GM23248 (cell line): ENCODE results near the gene ADIPOR2. TPM values are rescaled to one million over a fixed set of nuclear protein-coding genes. Genes with fewer than 3 reads are reported as not detected.

Experiments
- DNase-seq: peaks from one replicate; pipeline ENCODE4 v3.0.0-alpha.2; 2015
- H2AFZ ChIP-seq: fragments of 200-600 bp; sonication (generic); 2 replicates; pipeline ENCODE4 v1.6.1; 2016; ENCODE audit warnings: antibody characterized with exemption
- H3F3A ChIP-seq: fragments of 200-600 bp; sonication (generic); 2 replicates; pipeline ENCODE4 v1.6.1; 2016; ENCODE audit warnings: mild to moderate bottlenecking, antibody characterized with exemption, mixed run types; ENCODE audit not compliant: insufficient read depth
- H3K27ac ChIP-seq: fragments of 200-600 bp; sonication (generic); 2 replicates; pipeline ENCODE4 v1.5.1; 2016; ENCODE audit warnings: mild to moderate bottlenecking
- H3K27me3 ChIP-seq: fragments of 200-600 bp; sonication (generic); replicated peaks from 2 replicates; pipeline ENCODE4 v1.6.1; 2016; ENCODE audit warnings: mild to moderate bottlenecking; ENCODE audit not compliant: insufficient read depth
- H3K36me3 ChIP-seq: fragments of 200-600 bp; sonication (generic); 2 replicates; pipeline ENCODE4 v1.6.1; 2016; ENCODE audit warnings: low read depth, mild to moderate bottlenecking
- H3K4me1 ChIP-seq: fragments of 200-600 bp; sonication (generic); 2 replicates; pipeline ENCODE4 v1.6.1; 2016; ENCODE audit warnings: mild to moderate bottlenecking; ENCODE audit not compliant: insufficient read depth
- H3K4me2 ChIP-seq: fragments of 200-600 bp; sonication (generic); one replicate; pipeline ENCODE4 v1.6.1; 2016; ENCODE audit warnings: mild to moderate bottlenecking; ENCODE audit not compliant: unreplicated experiment
- H3K4me3 ChIP-seq: fragments of 200-600 bp; sonication (generic); 2 replicates; pipeline ENCODE4 v1.5.1; 2016; ENCODE audit warnings: mild to moderate bottlenecking
- H3K79me2 ChIP-seq: fragments of 200-600 bp; sonication (generic); 2 replicates; pipeline ENCODE4 v1.6.1; 2016; ENCODE audit warnings: mild to moderate bottlenecking; ENCODE audit not compliant: insufficient read depth
- H3K9ac ChIP-seq: fragments of 200-600 bp; sonication (generic); 2 replicates; pipeline ENCODE4 v1.6.1; 2016; ENCODE audit warnings: mild to moderate bottlenecking
- H3K9me2 ChIP-seq: fragments of 200-600 bp; sonication (generic); 2 replicates; pipeline ENCODE4 v1.6.1; 2016; ENCODE audit warnings: mixed run types, mild to moderate bottlenecking, moderate library complexity; ENCODE audit not compliant: insufficient read depth
- H3K9me3 ChIP-seq: fragments of 200-600 bp; sonication (generic); one replicate; pipeline ENCODE4 v1.6.1; 2017; ENCODE audit warnings: low read depth
- H4K20me1 ChIP-seq: fragments of 200-600 bp; sonication (generic); 2 replicates; pipeline ENCODE4 v1.6.0; 2016; ENCODE audit not compliant: insufficient read depth
- EZH2 ChIP-seq: fragments of 200-600 bp; sonication (generic); IDR thresholded peaks from 2 replicates; pipeline ENCODE4 v1.6.1; 2018; ENCODE audit warnings: antibody characterized with exemption, mild to moderate bottlenecking; ENCODE audit not compliant: insufficient read depth, poor library complexity, severe bottlenecking
- EZH2phosphoT487 ChIP-seq: fragments of 200-600 bp; sonication (generic); IDR thresholded peaks from 2 replicates; pipeline ENCODE4 v1.6.1; 2018; ENCODE audit warnings: antibody characterized with exemption, moderate library complexity, mild to moderate bottlenecking, low read depth; ENCODE audit not compliant: insufficient read depth
- WGBS, 2 experiments: methylation state at CpG; one replicate each; pipeline ENCODE4 v1.1.6; 2015 to 2017; ENCODE audit warnings: low lambda C conversion rate in 2 of 2, low coverage in 1 of 2; ENCODE audit errors: missing lambda C conversion rate in 2 of 2; 5-methylcytosine and 5-hydroxymethylcytosine counted together
- in situ Hi-C: fragments of 300-500 bp; cut with MboI; formaldehyde crosslinking; loops from 2 replicates; pipeline ENCODE4 v1.15.0; 2020
- polyA plus RNA-seq: library from polyadenylated mRNA; unstranded; fragments of >200 nt; fragmentation: Nextera tagmentation; extraction: Ambion mirVana; gene quantifications from 2 replicates; pipeline ENCODE4 v1.2.1, GENCODE V29; 2016
- total RNA-seq: library from RNA; depleted of rRNA; stranded (reverse); fragments of >200 nt; shearing (Covaris generic); gene quantifications from 2 replicates; pipeline ENCODE4 v1.2.3, GENCODE V29; 2014

The ADIPOR2 gene
- total and polyA plus RNA-seq, 2 experiments from 2014 or later: 4.2 to 18.8 TPM

DNA sequence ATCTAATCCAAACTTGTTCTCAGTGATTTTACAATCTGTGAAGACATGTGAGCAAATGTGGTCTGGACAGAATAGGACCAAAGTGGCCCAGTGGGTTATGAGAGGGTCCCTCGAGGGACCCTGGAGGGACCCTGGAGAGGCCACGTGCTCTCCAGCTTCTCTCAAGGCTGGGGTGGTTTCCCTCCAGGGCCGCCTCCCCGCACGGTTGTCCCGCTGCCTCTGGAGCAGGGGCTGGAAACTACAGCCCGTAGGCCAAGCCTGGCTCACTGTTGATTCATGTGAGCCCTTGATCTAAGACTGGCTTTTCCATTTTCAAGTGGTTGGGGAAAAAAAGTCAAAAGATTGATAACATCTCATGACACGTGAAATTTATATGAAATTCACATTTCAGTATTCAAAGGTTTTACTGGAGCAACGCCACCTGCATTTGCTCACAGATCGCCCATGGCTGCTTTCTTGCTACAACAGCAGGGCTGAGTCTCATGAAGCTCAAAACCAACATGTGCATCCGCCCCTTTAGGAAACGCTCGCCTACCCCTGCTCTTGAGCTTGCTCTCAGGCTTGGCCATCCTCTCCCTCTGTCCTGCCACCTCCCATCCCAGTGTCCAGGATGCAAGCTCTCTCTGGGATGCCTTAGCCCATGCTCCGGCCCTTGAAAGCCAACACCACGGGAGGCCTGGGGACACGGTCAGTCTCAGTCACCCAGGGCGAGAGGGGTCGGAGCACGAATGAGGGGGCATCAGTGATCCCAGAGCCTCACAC lies 117.3 kb downstream of the ADIPOR2 start:
- H3K4me1 ChIP-seq: peaks cover 6% of the 10 kb centered on the region; the same call in 1 of the 2 replicates
- no peaks in the 10 kb centered on the region for H3K9me2 ChIP-seq
- no peaks in the 10 kb centered on the region for H3K79me2 ChIP-seq
- H3K4me2 ChIP-seq: no peak overlapping the region
- 0 out of 2 replicates have a peak, but pooled peaks cover 4% of the 10 kb centered on the region for H3K27me3 ChIP-seq
- H3K9me3 ChIP-seq: no peaks in the 10 kb centered on the region
- in situ Hi-C loops: loop anchor here (25.0 kb wide), 1 partner anchor 779 kb away; no protein-coding TSS in a partner anchor
- DNase-seq: no peak
- TF ChIP-seq EZH2phosphoT487 (no peak), EZH2 (no peak)
- no peak overlapping the region for H3K9ac ChIP-seq
- no peaks in the 10 kb centered on the region for H4K20me1 ChIP-seq
- no peak overlapping the region for H3K27ac ChIP-seq
- WGBS, 2 experiments: 72 to 73% methylated on average over 19 of the region's 19 CpGs
- no peaks in the 10 kb centered on the region for H3F3A ChIP-seq
- H2AFZ ChIP-seq: no peak overlapping the region
- H3K4me3 ChIP-seq: no peak overlapping the region
- H3K36me3 ChIP-seq: no peaks in the 10 kb centered on the region

DNA sequence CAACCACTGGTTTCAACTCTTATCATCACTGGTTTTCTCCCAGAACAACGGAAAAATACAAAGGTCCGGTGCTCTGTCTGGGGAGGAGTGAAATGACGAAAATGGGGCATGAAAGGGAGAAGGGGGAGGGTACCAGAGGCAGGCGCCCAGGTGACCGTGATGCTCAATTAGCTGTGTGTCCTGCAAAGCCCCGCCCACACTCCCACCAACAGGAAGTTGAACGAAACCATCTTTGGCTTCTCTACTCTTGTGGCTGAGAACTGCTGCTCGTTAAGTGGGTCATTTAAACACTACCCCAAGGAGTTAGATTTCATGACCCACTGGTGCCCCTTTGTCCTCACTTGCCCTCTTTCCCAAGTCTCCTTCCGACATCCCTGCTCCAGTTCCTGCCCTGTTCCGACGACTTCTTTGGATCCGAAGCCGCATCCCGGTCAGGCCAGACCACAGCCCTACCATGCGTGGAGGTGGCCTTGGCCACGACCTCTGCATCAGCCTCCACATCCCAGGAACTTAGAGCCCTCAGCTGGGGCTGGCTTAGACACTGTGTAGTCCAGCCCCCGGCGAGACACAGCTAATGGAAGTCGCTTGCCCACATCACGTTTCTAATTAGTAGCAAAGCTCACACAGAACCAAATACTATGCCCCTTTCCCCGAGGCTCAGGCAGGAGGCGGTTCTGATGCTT lies 118.1 kb downstream of the ADIPOR2 start:
- H3K27ac ChIP-seq: no peak overlapping the region
- H4K20me1 ChIP-seq: no peaks in the 10 kb centered on the region
- H3K4me2 ChIP-seq: no peak overlapping the region
- in situ Hi-C loops: loop anchor here (25.0 kb wide), 1 partner anchor 778 kb away; no protein-coding TSS in a partner anchor
- H3K27me3 ChIP-seq: 0 out of 2 replicates have a peak, but pooled peaks cover 4% of the 10 kb centered on the region
- H2AFZ ChIP-seq: no peak overlapping the region
- H3K4me3 ChIP-seq: no peak overlapping the region
- no peak overlapping the region for H3K9ac ChIP-seq
- DNase-seq: no peak
- no peak for TF ChIP-seq EZH2phosphoT487
- no peak for TF ChIP-seq EZH2
- WGBS, 2 experiments: 80% methylated on average over 22 of the region's 22 CpGs
- peaks cover 6% of the 10 kb centered on the region; the same call in 1 of the 2 replicates for H3K4me1 ChIP-seq
- H3K79me2 ChIP-seq: no peaks in the 10 kb centered on the region
- no peaks in the 10 kb centered on the region for H3K9me2 ChIP-seq
- H3F3A ChIP-seq: no peaks in the 10 kb centered on the region
- H3K36me3 ChIP-seq: no peaks in the 10 kb centered on the region
- no peaks in the 10 kb centered on the region for H3K9me3 ChIP-seq

GRCh38 chr12:1809591-1810190 lies 118.8 kb downstream of the ADIPOR2 start:
- Histone ChIP-seq H4K20me1 (no peaks in the 10 kb centered on the region), H2AFZ (no peak overlapping the region), H3F3A (no peaks in the 10 kb centered on the region), H3K9me3 (no peaks in the 10 kb centered on the region), H3K4me3 (no peak overlapping the region), H3K79me2 (no peaks in the 10 kb centered on the region), H3K27me3 (peaks cover 4% of the 10 kb centered on the region; the same call in 1 of the 2 replicates), H3K4me2 (no peak overlapping the region), H3K9ac (no peak overlapping the region), H3K9me2 (no peaks in the 10 kb centered on the region), H3K4me1 (peaks cover 6% of the 10 kb centered on the region; the same call in 1 of the 2 replicates), H3K27ac (no peak overlapping the region), H3K36me3 (no peaks in the 10 kb centered on the region)
- in situ Hi-C loops: loop anchor here (5.0 to 25.0 kb wide), 2 partner anchors 128 to 778 kb away; no protein-coding TSS in a partner anchor
- 79 to 80% methylated on average over 13 of the region's 13 CpGs for WGBS, 2 experiments
- DNase-seq: no peak
- TF ChIP-seq EZH2 (no peak), EZH2phosphoT487 (no peak)
